HG02943 (cell line): ENCODE results near the gene TEX52.

Source experiments
- ATAC-seq: cut with Tn5 transposase; IDR thresholded peaks from one replicate; pipeline ENCODE4 v1.9.1; 2021; ENCODE audit warnings: mild to moderate bottlenecking, low read depth, moderate library complexity; ENCODE audit not compliant: unreplicated experiment

The TEX52 gene

GRCh38 chr12:2801044-2801783 lies 55.6 kb downstream of the TEX52 start:
- ATAC-seq, result no peak

- no peak for ATAC-seq
Measured at GRCh38 chr12:2800046-2800570, 56.7 kb downstream of the TEX52 start.
